ENCODE measurements around the gene PRAME.

PRAME gene

GRCh38 chr22:22508274-22509176 is 50.5 kb downstream of the PRAME start, which contains the start of gene ZNF280B:
TSS of gene ZNF280B (minus strand) at chr22:22508742. CDS start at chr22:22489398, 19,344 bp downstream.
- peak within 1 kb of the TSS; percentile 62 for H3K4me3 ChIP-seq
- no peak within 1 kb of the TSS for H3K27ac ChIP-seq
- no peak for TF ChIP-seq CTCF (IDR thresholded peaks at IDR 0.05)
- DNase-seq (ENCODE audit: low spot score) = no peak

DNA sequence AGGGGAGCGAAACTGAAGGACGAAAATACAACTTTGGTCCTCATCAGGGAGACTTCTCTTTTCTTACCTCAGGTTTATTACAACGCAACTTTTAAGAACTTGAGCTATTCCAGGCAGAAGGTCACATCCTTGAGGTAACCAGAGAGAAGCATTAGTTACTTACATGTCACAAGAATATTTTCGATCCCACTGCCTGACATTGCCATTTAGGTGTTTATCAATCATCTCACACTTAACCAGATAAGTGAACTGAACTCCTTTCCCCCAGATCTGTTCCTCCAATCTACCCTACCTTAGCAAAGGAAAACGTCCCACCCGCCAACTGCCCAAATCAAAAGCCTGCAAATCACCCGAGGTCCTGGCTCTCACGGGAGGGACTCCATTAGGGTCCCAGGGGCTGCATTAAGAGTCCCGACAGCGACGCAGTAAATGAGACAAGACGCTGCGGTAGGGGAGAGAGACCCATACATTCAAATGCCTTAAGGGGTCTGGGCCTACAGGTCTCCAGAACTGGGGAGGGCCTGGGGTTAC is 51.3 kb downstream of the PRAME start:
- no peak for TF ChIP-seq CTCF (IDR thresholded peaks at IDR 0.05)
- Histone ChIP-seq H3K4me3 (peak overlapping the region; percentile 62), H3K27ac (no peak overlapping the region)
- DNase-seq (ENCODE audit: low spot score) = no peak

DNA sequence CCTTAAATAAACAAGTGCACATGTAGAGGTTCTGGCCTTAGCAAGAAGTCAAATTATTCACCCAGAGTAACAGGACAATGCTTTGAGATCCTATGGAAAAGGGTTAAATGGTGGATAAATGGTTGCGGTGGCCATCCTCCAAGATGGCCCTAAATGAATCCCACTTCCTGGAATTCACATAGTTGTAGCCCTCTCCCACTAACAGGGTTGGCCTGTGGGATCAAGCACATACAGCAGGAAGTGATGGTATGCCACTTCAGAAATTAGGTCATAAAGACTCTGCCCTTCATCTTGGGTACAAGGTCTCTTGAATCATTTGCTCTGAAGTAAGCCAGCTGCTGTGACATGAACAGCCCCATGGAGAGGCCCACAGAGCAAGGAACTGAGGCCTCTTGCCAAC is 52.3 kb downstream of the PRAME start:
- Histone ChIP-seq H3K4me3 (no peak overlapping the region), H3K27ac (no peak overlapping the region)
- no peak for DNase-seq (ENCODE audit: low spot score)
- TF ChIP-seq CTCF (IDR thresholded peaks at IDR 0.05) = no peak

DNA sequence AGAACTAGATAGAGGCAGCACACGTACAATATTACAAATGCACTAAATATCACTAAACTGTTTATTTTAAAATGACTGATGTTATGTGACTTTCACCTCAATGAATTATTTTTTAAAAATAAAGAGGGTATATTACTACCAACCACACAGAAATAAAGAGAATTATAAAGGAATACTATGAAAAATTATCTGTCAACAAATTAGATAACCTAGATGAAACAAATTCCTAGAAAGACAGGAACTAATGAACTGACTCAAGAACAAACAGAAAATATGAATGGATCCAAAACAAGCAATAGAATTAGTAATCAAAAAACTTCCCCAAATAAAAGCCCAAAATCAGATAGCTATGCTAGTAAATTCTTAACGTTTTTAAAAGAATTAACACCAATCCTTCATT is 60.8 kb downstream of the PRAME start:
- Histone ChIP-seq H3K27ac (no peak overlapping the region), H3K4me3 (no peak overlapping the region)
- no peak for DNase-seq (ENCODE audit: low spot score)
- no peak for TF ChIP-seq CTCF (IDR thresholded peaks at IDR 0.05)

Measured in coronary artery (tissue), 2 donors.